Measurements from ENCODE around the gene YIPF1.
A peak's percentile ranks its signal among the peaks of the same experiment; 100 is the strongest.

YIPF1 gene

GRCh38 chr1:53860967-53861411, 28.6 kb downstream of the YIPF1 start:
- TF ChIP-seq CTCF (IDR thresholded peaks at IDR 0.05; ENCODE audit: insufficient read depth, missing control alignments) = peak; percentile 94
- no peak for DNase-seq (ENCODE audit: insufficient read length, low spot score)
- FAIRE-seq = peak; percentile 25

GRCh38 chr1:53851571-53852285, 37.9 kb downstream of the YIPF1 start:
- FAIRE-seq = no peak
- no peak for DNase-seq (ENCODE audit: insufficient read length, low spot score)
- no peak for TF ChIP-seq CTCF (IDR thresholded peaks at IDR 0.05; ENCODE audit: insufficient read depth, missing control alignments)

- FAIRE-seq = no peak
- no peak for TF ChIP-seq CTCF (IDR thresholded peaks at IDR 0.05; ENCODE audit: insufficient read depth, missing control alignments)
- DNase-seq (ENCODE audit: insufficient read length, low spot score) = no peak
These were observed 39.4 kb downstream of the YIPF1 start for GRCh38 chr1:53850082-53850673.

GRCh38 chr1:53847980-53848379, 41.6 kb downstream of the YIPF1 start:
- FAIRE-seq = no peak
- no peak for DNase-seq (ENCODE audit: insufficient read length, low spot score)
- no peak for TF ChIP-seq CTCF (IDR thresholded peaks at IDR 0.05; ENCODE audit: insufficient read depth, missing control alignments)

GRCh38 chr1:53842347-53842746, 47.2 kb downstream of the YIPF1 start:
- TF ChIP-seq CTCF (IDR thresholded peaks at IDR 0.05; ENCODE audit: insufficient read depth, missing control alignments) = no peak
- DNase-seq (ENCODE audit: insufficient read length, low spot score) (no peak), FAIRE-seq (no peak)

GRCh38 chr1:53838654-53838974, 51.0 kb downstream of the YIPF1 start:
- no peak for TF ChIP-seq CTCF (IDR thresholded peaks at IDR 0.05; ENCODE audit: insufficient read depth, missing control alignments)
- peak; percentile 51 for FAIRE-seq
- DNase-seq (ENCODE audit: insufficient read length, low spot score) = no peak

GRCh38 chr1:53837924-53838653, 51.5 kb downstream of the YIPF1 start, which contains the start of gene NDC1:
Gene NDC1, minus strand, starts transcription at chr1:53838296. Its CDS starts 35 bp downstream, at chr1:53838261.
- FAIRE-seq = no peak
- TF ChIP-seq CTCF (IDR thresholded peaks at IDR 0.05; ENCODE audit: insufficient read depth, missing control alignments) = no peak
- DNase-seq (ENCODE audit: insufficient read length, low spot score) = peak; percentile 52
